ENCODE results near the gene EVC. TPM values are rescaled to one million over a fixed set of nuclear protein-coding genes. Genes with fewer than 3 reads are reported as not detected.
"Not testable (repeated sequence)": the region's sequence is repeated elsewhere in the genome, so short reads cannot be mapped to it uniquely, and the experiment has no call there.

EVC gene
- total RNA-seq, 1 donor from 2014 or later: 2.0 TPM

- no peak for DNase-seq (ENCODE audit: low spot score)
- Mint-ChIP-seq H3K36me3 (ENCODE audit: low read depth) (no peaks in the 10 kb centered on the region), H3K9me3 (no peaks in the 10 kb centered on the region), H3K27me3 (ENCODE audit: low read depth) (no peaks in the 10 kb centered on the region), H3K4me3 (ENCODE audit: low read depth) (no peak overlapping the region), H3K4me1 (ENCODE audit: low read depth) (no peaks in the 10 kb centered on the region), H3K27ac (no peak overlapping the region)
- intact Hi-C loops (cut with micrococcal nuclease): no loop called here
These were observed 134.3 kb downstream of the EVC start for GRCh38 chr4:5845035-5845905.

GRCh38 chr4:5851637-5852301 lies 140.8 kb downstream of the EVC start:
- intact Hi-C loops (cut with micrococcal nuclease): no loop called here

GRCh38 chr4:5852523-5853202 lies 141.7 kb downstream of the EVC start:
- no peaks in the 10 kb centered on the region for H3K9me3 Mint-ChIP-seq
- H3K4me1 Mint-ChIP-seq (ENCODE audit: low read depth): no peaks in the 10 kb centered on the region
- H3K27me3 Mint-ChIP-seq (ENCODE audit: low read depth): no peaks in the 10 kb centered on the region
- no peak overlapping the region for H3K4me3 Mint-ChIP-seq (ENCODE audit: low read depth)
- H3K36me3 Mint-ChIP-seq (ENCODE audit: low read depth): no peaks in the 10 kb centered on the region
- intact Hi-C loops (cut with micrococcal nuclease): no loop called here
- DNase-seq (ENCODE audit: low spot score): no peak
- no peak overlapping the region for H3K27ac Mint-ChIP-seq

More at GRCh38 chr4:5851637-5852301, 140.8 kb downstream of the EVC start:
- no peak for DNase-seq (ENCODE audit: low spot score)
- no peak overlapping the region for H3K4me3 Mint-ChIP-seq (ENCODE audit: low read depth)
- H3K27ac Mint-ChIP-seq: no peak overlapping the region
- H3K4me1 Mint-ChIP-seq (ENCODE audit: low read depth): no peaks in the 10 kb centered on the region
- H3K27me3 Mint-ChIP-seq (ENCODE audit: low read depth): no peaks in the 10 kb centered on the region
- no peaks in the 10 kb centered on the region for H3K9me3 Mint-ChIP-seq
- H3K36me3 Mint-ChIP-seq (ENCODE audit: low read depth): no peaks in the 10 kb centered on the region

- Mint-ChIP-seq H3K27ac (no peak overlapping the region), H3K4me1 (ENCODE audit: low read depth) (no peaks in the 10 kb centered on the region), H3K9me3 (no peaks in the 10 kb centered on the region), H3K36me3 (ENCODE audit: low read depth) (no peaks in the 10 kb centered on the region), H3K27me3 (ENCODE audit: low read depth) (no peaks in the 10 kb centered on the region), H3K4me3 (ENCODE audit: low read depth) (no peak overlapping the region)
- no peak for DNase-seq (ENCODE audit: low spot score)
- intact Hi-C loops (cut with micrococcal nuclease): no loop called here
These were observed 143.9 kb downstream of the EVC start for GRCh38 chr4:5854929-5855328.

- H3K36me3 Mint-ChIP-seq (ENCODE audit: low read depth); H3K27ac Mint-ChIP-seq; intact Hi-C loops (cut with micrococcal nuclease); H3K9me3 Mint-ChIP-seq; DNase-seq (ENCODE audit: low spot score); H3K4me3 Mint-ChIP-seq (ENCODE audit: low read depth); H3K27me3 Mint-ChIP-seq (ENCODE audit: low read depth); H3K4me1 Mint-ChIP-seq (ENCODE audit: low read depth): not testable (repeated sequence)
These were observed 145.4 kb downstream of the EVC start for GRCh38 chr4:5856362-5856761.

GRCh38 chr4:5857199-5857598 lies 146.2 kb downstream of the EVC start:
- no peak for DNase-seq (ENCODE audit: low spot score)
- intact Hi-C loops (cut with micrococcal nuclease): no loop called here
- Mint-ChIP-seq H3K27ac (no peak overlapping the region), H3K4me1 (ENCODE audit: low read depth) (no peaks in the 10 kb centered on the region), H3K36me3 (ENCODE audit: low read depth) (no peaks in the 10 kb centered on the region), H3K27me3 (ENCODE audit: low read depth) (no peaks in the 10 kb centered on the region), H3K9me3 (no peaks in the 10 kb centered on the region), H3K4me3 (ENCODE audit: low read depth) (no peak overlapping the region)

- no peaks in the 10 kb centered on the region for H3K27me3 Mint-ChIP-seq (ENCODE audit: low read depth)
- H3K4me3 Mint-ChIP-seq (ENCODE audit: low read depth): no peak overlapping the region
- H3K36me3 Mint-ChIP-seq (ENCODE audit: low read depth): no peaks in the 10 kb centered on the region
- H3K4me1 Mint-ChIP-seq (ENCODE audit: low read depth): peaks cover 1% of the 10 kb centered on the region
- intact Hi-C loops (cut with micrococcal nuclease): no loop called here
- no peak for DNase-seq (ENCODE audit: low spot score)
- no peaks in the 10 kb centered on the region for H3K9me3 Mint-ChIP-seq
- no peak overlapping the region for H3K27ac Mint-ChIP-seq
These were observed 147.2 kb downstream of the EVC start for GRCh38 chr4:5858020-5858769.

GRCh38 chr4:5863461-5864113 lies 152.6 kb downstream of the EVC start:
- Mint-ChIP-seq H3K9me3 (no peaks in the 10 kb centered on the region), H3K27ac (no peak overlapping the region), H3K4me3 (ENCODE audit: low read depth) (no peak overlapping the region)

More at GRCh38 chr4:5863461-5864113, 152.6 kb downstream of the EVC start:
- Mint-ChIP-seq H3K27me3 (ENCODE audit: low read depth) (no peaks in the 10 kb centered on the region), H3K4me1 (ENCODE audit: low read depth) (peaks cover 30% of the 10 kb centered on the region), H3K36me3 (ENCODE audit: low read depth) (no peaks in the 10 kb centered on the region)
- intact Hi-C loops (cut with micrococcal nuclease): no loop called here
- peak; percentile 42 for DNase-seq (ENCODE audit: low spot score)

Other genes starting within 250 kb of the EVC start
- gene EVC2, start 2.6 kb upstream of the EVC start, total RNA-seq: 0.43 and 0.67 TPM in 2 replicates
- gene CRMP1, start 181.9 kb downstream of the EVC start, total RNA-seq: 0.07 TPM in 1 of 2 replicates, not detected in the other